WTC11 (cell line): ENCODE data around the gene NRP2. TPM values are rescaled to one million over a fixed set of nuclear protein-coding genes. Genes with fewer than 3 reads are reported as not detected.
A peak's percentile ranks its signal among the peaks of the same experiment; 100 is the strongest.

Experiments used
- CBFB ChIP-seq: sonication (generic); formaldehyde crosslinking; IDR thresholded peaks from 2 replicates; pipeline ENCODE4 v1.8.1; 2022; ENCODE audit warnings: mild to moderate bottlenecking, low read depth, missing genetic modification reagents
- EMX1 ChIP-seq: fragments of 250-450 bp; sonication (Bioruptor Pico); IDR thresholded peaks from 2 replicates; pipeline ENCODE4 v1.8.0; 2021; ENCODE audit warnings: mild to moderate bottlenecking
- ETV6 ChIP-seq: sonication (generic); formaldehyde crosslinking; IDR thresholded peaks from 2 replicates; pipeline ENCODE4 v1.8.1; 2022; ENCODE audit warnings: mild to moderate bottlenecking, missing genetic modification reagents
- FOXJ3 ChIP-seq: sonication (generic); formaldehyde crosslinking; IDR thresholded peaks from 2 replicates; pipeline ENCODE4 v1.9.0; 2021; ENCODE audit warnings: missing genetic modification reagents, mild to moderate bottlenecking, borderline replicate concordance
- GRHL2 ChIP-seq: fragments of 250-450 bp; sonication (Bioruptor Pico); IDR thresholded peaks from 2 replicates; pipeline ENCODE4 v1.8.0; 2022; ENCODE audit warnings: mild to moderate bottlenecking, moderate library complexity; ENCODE audit not compliant: insufficient replicate concordance, severe bottlenecking
- IRF2 ChIP-seq: sonication (generic); formaldehyde crosslinking; IDR thresholded peaks from 2 replicates; pipeline ENCODE4 v1.8.0; 2022; ENCODE audit warnings: low read depth, missing genetic modification reagents, borderline replicate concordance
- MXD4 ChIP-seq: fragments of 250-450 bp; sonication (Bioruptor Pico); IDR thresholded peaks from 2 replicates; pipeline ENCODE4 v1.8.0; 2021; ENCODE audit warnings: mild to moderate bottlenecking, moderate library complexity, borderline replicate concordance
- RORB ChIP-seq: fragments of 250-450 bp; sonication (Bioruptor Pico); IDR thresholded peaks from 2 replicates; pipeline ENCODE4 v1.9.0; 2021; ENCODE audit warnings: mild to moderate bottlenecking
- SOX15 ChIP-seq: fragments of 250-450 bp; sonication (Bioruptor Pico); IDR thresholded peaks from 2 replicates; pipeline ENCODE4 v1.9.0; 2021; ENCODE audit warnings: mild to moderate bottlenecking
- TEAD1 ChIP-seq: sonication (generic); formaldehyde crosslinking; IDR thresholded peaks from 2 replicates; pipeline ENCODE4 v1.8.0; 2022; ENCODE audit warnings: mild to moderate bottlenecking, missing genetic modification reagents
- TEAD4 ChIP-seq: sonication (generic); formaldehyde crosslinking; IDR thresholded peaks from 2 replicates; pipeline ENCODE4 v1.8.0; 2022; ENCODE audit warnings: mild to moderate bottlenecking, missing genetic modification reagents
- TP53 ChIP-seq: sonication (generic); formaldehyde crosslinking; IDR thresholded peaks from 2 replicates; pipeline ENCODE4 v1.8.1; 2023; ENCODE audit warnings: mild to moderate bottlenecking, missing genetic modification reagents
- ZBTB21 ChIP-seq: sonication (generic); formaldehyde crosslinking; IDR thresholded peaks from 2 replicates; pipeline ENCODE4 v1.8.1; 2023; ENCODE audit warnings: mild to moderate bottlenecking, missing genetic modification reagents, borderline replicate concordance
- ZNF317 ChIP-seq: sonication (generic); formaldehyde crosslinking; IDR thresholded peaks from 2 replicates; pipeline ENCODE4 v1.8.1; 2023; ENCODE audit warnings: low read depth, mild to moderate bottlenecking, moderate library complexity, missing genetic modification reagents, borderline replicate concordance
- total RNA-seq: library from RNA; stranded (reverse); gene quantifications from 3 replicates; pipeline ENCODE4 v1.2.3, GENCODE V29; 2021
- TF ChIP-seq, protein P1 (sequence below): sonication (generic); formaldehyde crosslinking; IDR thresholded peaks from 2 replicates; pipeline ENCODE4 v1.8.0; 2022; ENCODE audit warnings: missing genetic modification reagents
- TF ChIP-seq, protein P2 (sequence below): sonication (generic); formaldehyde crosslinking; IDR thresholded peaks from 2 replicates; pipeline ENCODE4 v1.8.1; 2022; ENCODE audit warnings: low read depth, missing genetic modification reagents, borderline replicate concordance
- TF ChIP-seq, protein P3 (sequence below): fragments of 250-450 bp; sonication (Bioruptor Pico); IDR thresholded peaks from 2 replicates; pipeline ENCODE4 v1.9.0; 2021; ENCODE audit warnings: mild to moderate bottlenecking, borderline replicate concordance
- TF ChIP-seq, protein P4 (sequence below): sonication (generic); formaldehyde crosslinking; IDR thresholded peaks from 2 replicates; pipeline ENCODE4 v1.8.1; 2022; ENCODE audit warnings: missing genetic modification reagents, borderline replicate concordance
- TF ChIP-seq, protein P5 (sequence below): sonication (generic); formaldehyde crosslinking; IDR thresholded peaks from 2 replicates; pipeline ENCODE4 v1.8.1; 2023; ENCODE audit warnings: mild to moderate bottlenecking, moderate library complexity, missing genetic modification reagents
- TF ChIP-seq, protein P6 (sequence below): sonication (generic); formaldehyde crosslinking; IDR thresholded peaks from 2 replicates; pipeline ENCODE4 v1.8.1; 2023; ENCODE audit warnings: mild to moderate bottlenecking, missing genetic modification reagents, moderate library complexity
- TF ChIP-seq, protein P7 (sequence below): sonication (generic); formaldehyde crosslinking; IDR thresholded peaks from 2 replicates; pipeline ENCODE4 v1.8.1; 2022; ENCODE audit warnings: mild to moderate bottlenecking, moderate library complexity, missing genetic modification reagents
- TF ChIP-seq, protein P8 (sequence below): sonication (generic); formaldehyde crosslinking; IDR thresholded peaks from 2 replicates; pipeline ENCODE4 v1.8.0; 2023; ENCODE audit warnings: missing genetic modification reagents

Gene NRP2
- total RNA-seq, 1 experiment from 2014 or later = 41.0 TPM

DNA sequence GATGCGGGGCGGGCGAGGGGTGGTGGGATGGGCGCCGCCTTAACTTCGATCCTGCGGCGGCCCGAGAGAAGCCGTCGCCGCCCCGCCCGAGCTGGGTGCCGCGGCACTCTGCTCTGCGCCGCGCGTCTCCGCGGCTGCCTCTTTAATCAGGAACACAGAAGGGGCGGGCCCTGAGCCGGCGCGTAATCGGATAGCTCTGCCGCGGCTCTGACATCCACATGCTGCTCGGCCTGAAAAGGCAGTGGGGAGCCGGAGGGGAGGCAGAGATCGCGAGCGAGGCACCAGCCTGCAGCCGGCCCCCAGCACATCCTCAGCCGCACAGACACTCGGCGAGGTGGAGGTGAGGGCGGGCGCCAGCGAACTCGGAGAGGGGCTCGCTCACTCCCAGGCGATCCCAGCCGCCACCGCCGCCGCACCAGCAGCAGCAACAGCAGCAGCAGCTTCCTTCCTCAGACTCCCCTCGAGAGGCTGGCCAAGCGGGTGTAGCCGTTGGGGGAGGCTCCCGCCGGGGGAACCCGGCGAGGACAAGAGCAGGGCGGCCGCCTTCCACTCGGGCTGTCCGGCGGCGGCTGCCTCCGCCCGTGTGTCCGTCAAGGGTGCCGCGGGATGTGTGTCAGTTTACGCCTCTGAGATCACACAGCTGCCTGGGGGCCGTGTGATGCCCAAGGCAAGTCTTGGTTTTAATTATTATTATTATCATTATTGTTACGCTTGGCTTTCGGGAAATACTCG, at the start of gene NRP2 (continued):
- TF ChIP-seq ZBTB21 (CRISPR knock-in tag) (peak; percentile 54), ETV6 (peak; percentile 93), RORB (CRISPR knock-in tag) (no peak), CBFB (CRISPR knock-in tag) (no peak), TEAD4 (CRISPR knock-in tag) (0 out of 2 replicates have a peak, but pooled peaks have one; percentile 23), SOX15 (CRISPR knock-in tag) (no peak), FOXJ3 (CRISPR knock-in tag) (no peak), EMX1 (CRISPR knock-in tag) (no peak), TP53 (CRISPR knock-in tag) (no peak), TEAD1 (CRISPR knock-in tag) (peak; percentile 73; the same call in 1 of the 2 replicates), ZNF317 (CRISPR knock-in tag) (no peak), IRF2 (CRISPR knock-in tag) (no peak), MXD4 (CRISPR knock-in tag) (no peak), GRHL2 (CRISPR knock-in tag) (no peak)
- TF ChIP-seq, protein P1, sequence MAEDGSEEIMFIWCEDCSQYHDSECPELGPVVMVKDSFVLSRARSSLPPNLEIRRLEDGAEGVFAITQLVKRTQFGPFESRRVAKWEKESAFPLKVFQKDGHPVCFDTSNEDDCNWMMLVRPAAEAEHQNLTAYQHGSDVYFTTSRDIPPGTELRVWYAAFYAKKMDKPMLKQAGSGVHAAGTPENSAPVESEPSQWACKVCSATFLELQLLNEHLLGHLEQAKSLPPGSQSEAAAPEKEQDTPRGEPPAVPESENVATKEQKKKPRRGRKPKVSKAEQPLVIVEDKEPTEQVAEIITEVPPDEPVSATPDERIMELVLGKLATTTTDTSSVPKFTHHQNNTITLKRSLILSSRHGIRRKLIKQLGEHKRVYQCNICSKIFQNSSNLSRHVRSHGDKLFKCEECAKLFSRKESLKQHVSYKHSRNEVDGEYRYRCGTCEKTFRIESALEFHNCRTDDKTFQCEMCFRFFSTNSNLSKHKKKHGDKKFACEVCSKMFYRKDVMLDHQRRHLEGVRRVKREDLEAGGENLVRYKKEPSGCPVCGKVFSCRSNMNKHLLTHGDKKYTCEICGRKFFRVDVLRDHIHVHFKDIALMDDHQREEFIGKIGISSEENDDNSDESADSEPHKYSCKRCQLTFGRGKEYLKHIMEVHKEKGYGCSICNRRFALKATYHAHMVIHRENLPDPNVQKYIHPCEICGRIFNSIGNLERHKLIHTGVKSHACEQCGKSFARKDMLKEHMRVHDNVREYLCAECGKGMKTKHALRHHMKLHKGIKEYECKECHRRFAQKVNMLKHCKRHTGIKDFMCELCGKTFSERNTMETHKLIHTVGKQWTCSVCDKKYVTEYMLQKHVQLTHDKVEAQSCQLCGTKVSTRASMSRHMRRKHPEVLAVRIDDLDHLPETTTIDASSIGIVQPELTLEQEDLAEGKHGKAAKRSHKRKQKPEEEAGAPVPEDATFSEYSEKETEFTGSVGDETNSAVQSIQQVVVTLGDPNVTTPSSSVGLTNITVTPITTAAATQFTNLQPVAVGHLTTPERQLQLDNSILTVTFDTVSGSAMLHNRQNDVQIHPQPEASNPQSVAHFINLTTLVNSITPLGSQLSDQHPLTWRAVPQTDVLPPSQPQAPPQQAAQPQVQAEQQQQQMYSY (CRISPR knock-in tag) = no peak
- TF ChIP-seq, protein P2, sequence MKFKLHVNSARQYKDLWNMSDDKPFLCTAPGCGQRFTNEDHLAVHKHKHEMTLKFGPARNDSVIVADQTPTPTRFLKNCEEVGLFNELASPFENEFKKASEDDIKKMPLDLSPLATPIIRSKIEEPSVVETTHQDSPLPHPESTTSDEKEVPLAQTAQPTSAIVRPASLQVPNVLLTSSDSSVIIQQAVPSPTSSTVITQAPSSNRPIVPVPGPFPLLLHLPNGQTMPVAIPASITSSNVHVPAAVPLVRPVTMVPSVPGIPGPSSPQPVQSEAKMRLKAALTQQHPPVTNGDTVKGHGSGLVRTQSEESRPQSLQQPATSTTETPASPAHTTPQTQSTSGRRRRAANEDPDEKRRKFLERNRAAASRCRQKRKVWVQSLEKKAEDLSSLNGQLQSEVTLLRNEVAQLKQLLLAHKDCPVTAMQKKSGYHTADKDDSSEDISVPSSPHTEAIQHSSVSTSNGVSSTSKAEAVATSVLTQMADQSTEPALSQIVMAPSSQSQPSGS (CRISPR knock-in tag) = no peak
- TF ChIP-seq, protein P3, sequence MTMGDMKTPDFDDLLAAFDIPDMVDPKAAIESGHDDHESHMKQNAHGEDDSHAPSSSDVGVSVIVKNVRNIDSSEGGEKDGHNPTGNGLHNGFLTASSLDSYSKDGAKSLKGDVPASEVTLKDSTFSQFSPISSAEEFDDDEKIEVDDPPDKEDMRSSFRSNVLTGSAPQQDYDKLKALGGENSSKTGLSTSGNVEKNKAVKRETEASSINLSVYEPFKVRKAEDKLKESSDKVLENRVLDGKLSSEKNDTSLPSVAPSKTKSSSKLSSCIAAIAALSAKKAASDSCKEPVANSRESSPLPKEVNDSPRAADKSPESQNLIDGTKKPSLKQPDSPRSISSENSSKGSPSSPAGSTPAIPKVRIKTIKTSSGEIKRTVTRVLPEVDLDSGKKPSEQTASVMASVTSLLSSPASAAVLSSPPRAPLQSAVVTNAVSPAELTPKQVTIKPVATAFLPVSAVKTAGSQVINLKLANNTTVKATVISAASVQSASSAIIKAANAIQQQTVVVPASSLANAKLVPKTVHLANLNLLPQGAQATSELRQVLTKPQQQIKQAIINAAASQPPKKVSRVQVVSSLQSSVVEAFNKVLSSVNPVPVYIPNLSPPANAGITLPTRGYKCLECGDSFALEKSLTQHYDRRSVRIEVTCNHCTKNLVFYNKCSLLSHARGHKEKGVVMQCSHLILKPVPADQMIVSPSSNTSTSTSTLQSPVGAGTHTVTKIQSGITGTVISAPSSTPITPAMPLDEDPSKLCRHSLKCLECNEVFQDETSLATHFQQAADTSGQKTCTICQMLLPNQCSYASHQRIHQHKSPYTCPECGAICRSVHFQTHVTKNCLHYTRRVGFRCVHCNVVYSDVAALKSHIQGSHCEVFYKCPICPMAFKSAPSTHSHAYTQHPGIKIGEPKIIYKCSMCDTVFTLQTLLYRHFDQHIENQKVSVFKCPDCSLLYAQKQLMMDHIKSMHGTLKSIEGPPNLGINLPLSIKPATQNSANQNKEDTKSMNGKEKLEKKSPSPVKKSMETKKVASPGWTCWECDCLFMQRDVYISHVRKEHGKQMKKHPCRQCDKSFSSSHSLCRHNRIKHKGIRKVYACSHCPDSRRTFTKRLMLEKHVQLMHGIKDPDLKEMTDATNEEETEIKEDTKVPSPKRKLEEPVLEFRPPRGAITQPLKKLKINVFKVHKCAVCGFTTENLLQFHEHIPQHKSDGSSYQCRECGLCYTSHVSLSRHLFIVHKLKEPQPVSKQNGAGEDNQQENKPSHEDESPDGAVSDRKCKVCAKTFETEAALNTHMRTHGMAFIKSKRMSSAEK = no peak
- TF ChIP-seq, protein P4, sequence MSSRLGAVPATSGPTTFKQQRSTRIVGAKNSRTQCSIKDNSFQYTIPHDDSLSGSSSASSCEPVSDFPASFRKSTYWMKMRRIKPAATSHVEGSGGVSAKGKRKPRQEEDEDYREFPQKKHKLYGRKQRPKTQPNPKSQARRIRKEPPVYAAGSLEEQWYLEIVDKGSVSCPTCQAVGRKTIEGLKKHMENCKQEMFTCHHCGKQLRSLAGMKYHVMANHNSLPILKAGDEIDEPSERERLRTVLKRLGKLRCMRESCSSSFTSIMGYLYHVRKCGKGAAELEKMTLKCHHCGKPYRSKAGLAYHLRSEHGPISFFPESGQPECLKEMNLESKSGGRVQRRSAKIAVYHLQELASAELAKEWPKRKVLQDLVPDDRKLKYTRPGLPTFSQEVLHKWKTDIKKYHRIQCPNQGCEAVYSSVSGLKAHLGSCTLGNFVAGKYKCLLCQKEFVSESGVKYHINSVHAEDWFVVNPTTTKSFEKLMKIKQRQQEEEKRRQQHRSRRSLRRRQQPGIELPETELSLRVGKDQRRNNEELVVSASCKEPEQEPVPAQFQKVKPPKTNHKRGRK (CRISPR knock-in tag) = no peak
- TF ChIP-seq, protein P5, sequence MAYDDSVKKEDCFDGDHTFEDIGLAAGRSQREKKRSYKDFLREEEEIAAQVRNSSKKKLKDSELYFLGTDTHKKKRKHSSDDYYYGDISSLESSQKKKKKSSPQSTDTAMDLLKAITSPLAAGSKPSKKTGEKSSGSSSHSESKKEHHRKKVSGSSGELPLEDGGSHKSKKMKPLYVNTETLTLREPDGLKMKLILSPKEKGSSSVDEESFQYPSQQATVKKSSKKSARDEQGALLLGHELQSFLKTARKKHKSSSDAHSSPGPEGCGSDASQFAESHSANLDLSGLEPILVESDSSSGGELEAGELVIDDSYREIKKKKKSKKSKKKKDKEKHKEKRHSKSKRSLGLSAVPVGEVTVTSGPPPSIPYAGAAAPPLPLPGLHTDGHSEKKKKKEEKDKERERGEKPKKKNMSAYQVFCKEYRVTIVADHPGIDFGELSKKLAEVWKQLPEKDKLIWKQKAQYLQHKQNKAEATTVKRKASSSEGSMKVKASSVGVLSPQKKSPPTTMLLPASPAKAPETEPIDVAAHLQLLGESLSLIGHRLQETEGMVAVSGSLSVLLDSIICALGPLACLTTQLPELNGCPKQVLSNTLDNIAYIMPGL (CRISPR knock-in tag) = peak; percentile 67; the same call in 1 of the 2 replicates
- TF ChIP-seq, protein P6, sequence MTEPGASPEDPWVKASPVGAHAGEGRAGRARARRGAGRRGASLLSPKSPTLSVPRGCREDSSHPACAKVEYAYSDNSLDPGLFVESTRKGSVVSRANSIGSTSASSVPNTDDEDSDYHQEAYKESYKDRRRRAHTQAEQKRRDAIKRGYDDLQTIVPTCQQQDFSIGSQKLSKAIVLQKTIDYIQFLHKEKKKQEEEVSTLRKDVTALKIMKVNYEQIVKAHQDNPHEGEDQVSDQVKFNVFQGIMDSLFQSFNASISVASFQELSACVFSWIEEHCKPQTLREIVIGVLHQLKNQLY (CRISPR knock-in tag) = no peak
- TF ChIP-seq, protein P7, sequence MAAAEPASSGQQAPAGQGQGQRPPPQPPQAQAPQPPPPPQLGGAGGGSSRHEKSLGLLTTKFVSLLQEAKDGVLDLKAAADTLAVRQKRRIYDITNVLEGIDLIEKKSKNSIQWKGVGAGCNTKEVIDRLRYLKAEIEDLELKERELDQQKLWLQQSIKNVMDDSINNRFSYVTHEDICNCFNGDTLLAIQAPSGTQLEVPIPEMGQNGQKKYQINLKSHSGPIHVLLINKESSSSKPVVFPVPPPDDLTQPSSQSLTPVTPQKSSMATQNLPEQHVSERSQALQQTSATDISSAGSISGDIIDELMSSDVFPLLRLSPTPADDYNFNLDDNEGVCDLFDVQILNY (CRISPR knock-in tag) = 0 out of 2 replicates have a peak, but pooled peaks have one; percentile 15
- TF ChIP-seq, protein P8, sequence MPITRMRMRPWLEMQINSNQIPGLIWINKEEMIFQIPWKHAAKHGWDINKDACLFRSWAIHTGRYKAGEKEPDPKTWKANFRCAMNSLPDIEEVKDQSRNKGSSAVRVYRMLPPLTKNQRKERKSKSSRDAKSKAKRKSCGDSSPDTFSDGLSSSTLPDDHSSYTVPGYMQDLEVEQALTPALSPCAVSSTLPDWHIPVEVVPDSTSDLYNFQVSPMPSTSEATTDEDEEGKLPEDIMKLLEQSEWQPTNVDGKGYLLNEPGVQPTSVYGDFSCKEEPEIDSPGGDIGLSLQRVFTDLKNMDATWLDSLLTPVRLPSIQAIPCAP (CRISPR knock-in tag) = no peak
